Tibial artery (tissue), 4 donors: ENCODE data around the gene RERE.

ENCODE experiments used
- DNase-seq, 2 donors: peaks; one replicate each; pipeline ENCODE4 v3.0.0-alpha.2; 2019
- H3K27ac ChIP-seq, 2 donors: fragments of 200-600 bp; sonication (generic) in 1 of 2; 1 replicate in 1 of 2; 2 replicates in 1 of 2; pipeline ENCODE4 v1.5.1; 2018 to 2019; ENCODE audit warnings: mild to moderate bottlenecking in 1 of 2
- H3K27me3 ChIP-seq, 2 donors: fragments of 200-600 bp; sonication (generic) in 1 of 2; one replicate each; pipeline versions ENCODE4 v1.5.1 to v1.6.0; 2016 to 2019
- H3K36me3 ChIP-seq, 3 donors: fragments of 200-600 bp; sonication (generic) in 2 of 3; one replicate each; pipeline ENCODE4 v1.5.1; 2016 to 2019; ENCODE audit warnings: mild to moderate bottlenecking in 2 of 3
- H3K4me1 ChIP-seq, 4 donors: fragments of 200-600 bp; sonication (generic) in 2 of 4; 1 replicate in 3 of 4; 2 replicates in 1 of 4; pipeline ENCODE4 v1.5.1; 2016 to 2019
- H3K4me3 ChIP-seq, 2 donors: fragments of 200-600 bp; sonication (generic) in 1 of 2; 1 replicate in 1 of 2; 2 replicates in 1 of 2; pipeline ENCODE4 v1.5.1; 2018 to 2019; ENCODE audit warnings: mild to moderate bottlenecking in 2 of 2
- H3K9me3 ChIP-seq, 3 donors: fragments of 200-600 bp; sonication (generic) in 1 of 3; one replicate each; pipeline ENCODE4 v1.5.1; 2016 to 2019
- CTCF ChIP-seq, 2 experiments: fragments of 200-600 bp in 1 of 2; fragments of 450-650 bp in 1 of 2; IDR thresholded peaks; one replicate each; pipeline ENCODE4 v1.5.1; 2017 to 2019; ENCODE audit warnings: antibody characterized with exemption in 2 of 2, mild to moderate bottlenecking in 1 of 2, moderate library complexity in 1 of 2
- intact Hi-C: fragments of 100-400 bp; cut with DNase I; formaldehyde crosslinking; loops from one replicate; pipeline ENCODE4 v1.15.0; 2023; ENCODE audit warnings: low total_unique reads

The RERE gene

GRCh38 chr1:8374812-8375211 is 442.6 kb downstream of the RERE start:
- no peak for DNase-seq
- Histone ChIP-seq H3K27ac (peak overlapping the region; percentile 74 to 82), H3K4me1 (peaks cover 6 to 83% (median 69%) of the 10 kb centered on the region in 4 donors), H3K4me3 (no peak overlapping the region), H3K9me3 (no peaks in the 10 kb centered on the region), H3K36me3 (no peaks in the 10 kb centered on the region), H3K27me3 (no peaks in the 10 kb centered on the region)
- intact Hi-C loops = loop anchor here (5.0 kb wide), 2 partner anchors 37 to 197 kb away; no protein-coding TSS in a partner anchor
- no peak for TF ChIP-seq CTCF (IDR thresholded peaks at IDR 0.05)

- peak overlapping the region; percentile 74 to 82 for H3K27ac ChIP-seq
- H3K4me3 ChIP-seq = no peak overlapping the region
- no peaks in the 10 kb centered on the region for H3K9me3 ChIP-seq
- H3K27me3 ChIP-seq = no peaks in the 10 kb centered on the region
- no peaks in the 10 kb centered on the region for H3K36me3 ChIP-seq
- no peak for TF ChIP-seq CTCF (IDR thresholded peaks at IDR 0.05)
- peaks cover 6 to 83% (median 67%) of the 10 kb centered on the region in 4 donors for H3K4me1 ChIP-seq
- DNase-seq = peak in 1 of 2 donors; percentile 53
- intact Hi-C loops = loop anchor here (5.0 kb wide), 2 partner anchors 38 to 198 kb away; no protein-coding TSS in a partner anchor
Measured at GRCh38 chr1:8374356-8374755, 443.1 kb downstream of the RERE start.

GRCh38 chr1:8373581-8374241 is 443.7 kb downstream of the RERE start:
- no peaks in the 10 kb centered on the region for H3K27me3 ChIP-seq
- peak overlapping the region; percentile 9 to 24 for H3K4me3 ChIP-seq
- H3K4me1 ChIP-seq = peaks cover 6 to 83% (median 65%) of the 10 kb centered on the region in 4 donors
- no peaks in the 10 kb centered on the region for H3K9me3 ChIP-seq
- no peaks in the 10 kb centered on the region for H3K36me3 ChIP-seq
- DNase-seq = peak; percentile 84 to 92
- intact Hi-C loops = loop anchor here (5.0 kb wide), 2 partner anchors 39 to 199 kb away; no protein-coding TSS in a partner anchor
- H3K27ac ChIP-seq = peak overlapping the region; percentile 74 to 82
- TF ChIP-seq CTCF (IDR thresholded peaks at IDR 0.05) = no peak

GRCh38 chr1:8373125-8373524 is 444.3 kb downstream of the RERE start:
- H3K27me3 ChIP-seq = no peaks in the 10 kb centered on the region
- no peaks in the 10 kb centered on the region for H3K9me3 ChIP-seq
- H3K4me3 ChIP-seq = no peak overlapping the region
- no peaks in the 10 kb centered on the region for H3K36me3 ChIP-seq
- intact Hi-C loops = loop anchor here (5.0 kb wide), 2 partner anchors 39 to 199 kb away; no protein-coding TSS in a partner anchor
- H3K4me1 ChIP-seq = peaks cover 6 to 82% (median 63%) of the 10 kb centered on the region in 4 donors
- no peak for TF ChIP-seq CTCF (IDR thresholded peaks at IDR 0.05)
- no peak for DNase-seq
- peak overlapping the region; percentile 74 to 82 for H3K27ac ChIP-seq

GRCh38 chr1:8371372-8371991 is 446.0 kb downstream of the RERE start:
- Histone ChIP-seq H3K27me3 (no peaks in the 10 kb centered on the region), H3K27ac (peak overlapping the region; percentile 74 to 82), H3K9me3 (no peaks in the 10 kb centered on the region), H3K4me3 (peak overlapping the region in 1 of 2 donors; percentile 5), H3K4me1 (peaks cover 6 to 86% (median 73%) of the 10 kb centered on the region in 4 donors), H3K36me3 (peaks cover 0 to 1% (median under 1%) of the 10 kb centered on the region in 3 donors)
- intact Hi-C loops = loop anchor here (5.0 kb wide), 2 partner anchors 41 to 201 kb away; no protein-coding TSS in a partner anchor
- DNase-seq = peak in 1 of 2 donors; percentile 60
- no peak for TF ChIP-seq CTCF (IDR thresholded peaks at IDR 0.05)
